PC-3 (cell line): Measurements from ENCODE around the gene ACVR1B. TPM values are rescaled to one million over a fixed set of nuclear protein-coding genes. Genes with fewer than 3 reads are reported as not detected.

ENCODE experiments used
- ATAC-seq: fragments of 200-7000 bp; cut with Tn5 transposase; 2 replicates; pipeline ENCODE4 v1.9.1; 2020; ENCODE audit warnings: mild to moderate bottlenecking, moderate library complexity
- BruUV-seq: library from RNA; stranded (reverse); fragments of 400-500 nt; replicated peaks from 2 replicates; lab custom pipeline; 2021; lab: Mats Ljungman, UMichigan
- CTCF ChIA-PET: fragments of 300-600 bp; sonication (Branson Sonifier 250); formaldehyde crosslinking; loops from one replicate; lab custom pipeline; 2022; ENCODE audit warnings: antibody characterized with exemption; lab: Charles Lee
- POLR2A ChIA-PET: fragments of 300-600 bp; sonication (Branson Sonifier 250); formaldehyde crosslinking; loops from one replicate; lab custom pipeline; 2022; ENCODE audit warnings: antibody characterized with exemption; ENCODE audit not compliant: unreplicated experiment; lab: Charles Lee
- DNase-seq: peaks from one replicate; pipeline ENCODE4 v3.0.0-alpha.2; 2015
- H2AFZ ChIP-seq: fragments of 300-600 bp; sonication (generic); 2 replicates; pipeline ENCODE4 v1.6.0; 2016; ENCODE audit warnings: antibody characterized with exemption, low read length
- H3F3A ChIP-seq: fragments of 300-600 bp; sonication (generic); one replicate; pipeline ENCODE4 v1.6.0; 2017; ENCODE audit warnings: antibody characterized with exemption, low read length, control low read depth, mild to moderate bottlenecking; ENCODE audit not compliant: unreplicated experiment
- H3K27ac ChIP-seq: fragments of 300-600 bp; sonication (generic); 2 replicates; pipeline ENCODE4 v1.5.1; 2016; ENCODE audit warnings: mild to moderate bottlenecking, low read length
- H3K27me3 ChIP-seq: fragments of 300-600 bp; sonication (generic); 2 replicates; pipeline ENCODE4 v1.6.1; 2016; ENCODE audit warnings: low read length, mixed read lengths
- H3K36me3 ChIP-seq: fragments of 300-600 bp; sonication (generic); 2 replicates; pipeline ENCODE4 v1.6.1; 2016; ENCODE audit warnings: low read depth, mixed run types, low read length, mixed read lengths
- H3K4me1 ChIP-seq: fragments of 300-600 bp; sonication (generic); 2 replicates; pipeline ENCODE4 v1.5.1; 2016; ENCODE audit warnings: low read length; ENCODE audit not compliant: insufficient read depth
- H3K4me2 ChIP-seq: fragments of 300-600 bp; sonication (generic); 2 replicates; pipeline ENCODE4 v1.6.0; 2016; ENCODE audit warnings: low read length
- H3K4me3 ChIP-seq: fragments of 300-600 bp; sonication (generic); 2 replicates; pipeline ENCODE4 v1.5.1; 2016; ENCODE audit warnings: mild to moderate bottlenecking, low read length, mixed read lengths
- H3K79me2 ChIP-seq: fragments of 300-600 bp; sonication (generic); 2 replicates; pipeline ENCODE4 v1.6.1; 2017; ENCODE audit warnings: low read length, mixed read lengths
- H3K9ac ChIP-seq: fragments of 300-600 bp; sonication (generic); 2 replicates; pipeline ENCODE4 v1.6.0; 2016; ENCODE audit warnings: mild to moderate bottlenecking, low read length
- H3K9me2 ChIP-seq: fragments of 300-600 bp; sonication (generic); replicated peaks from 2 replicates; pipeline ENCODE4 v1.6.1; 2016; ENCODE audit warnings: mixed run types, low read length, mixed read lengths
- H3K9me3 ChIP-seq: fragments of 300-600 bp; sonication (generic); 2 replicates; pipeline ENCODE4 v1.6.1; 2016; ENCODE audit warnings: low read length, mixed read lengths
- H4K20me1 ChIP-seq: fragments of 300-600 bp; sonication (generic); 2 replicates; pipeline ENCODE4 v1.6.1; 2016; ENCODE audit warnings: low read length, mixed read lengths
- CTCF ChIP-seq: fragments of 300-600 bp; sonication (generic); conservative IDR thresholded peaks from 2 replicates; pipeline ENCODE4 v1.5.1; 2017; ENCODE audit warnings: antibody characterized with exemption, low read depth, mild to moderate bottlenecking, low read length
- EZH2 ChIP-seq: fragments of 300-600 bp; sonication (generic); IDR thresholded peaks from one replicate; pipeline ENCODE4 v1.6.1; 2017; ENCODE audit warnings: antibody characterized with exemption, mild to moderate bottlenecking, low read length; ENCODE audit not compliant: unreplicated experiment
- EZH2phosphoT487 ChIP-seq: fragments of 300-600 bp; sonication (generic); IDR thresholded peaks from 2 replicates; pipeline ENCODE4 v1.6.1; 2018; ENCODE audit warnings: mild to moderate bottlenecking, antibody characterized with exemption, low read length, borderline replicate concordance
- intact Hi-C: fragments of 100-400 bp; cut with micrococcal nuclease; formaldehyde crosslinking; loops from 2 replicates; pipeline ENCODE4 v1.9.0; 2023
- total RNA-seq: library from RNA; depleted of rRNA; stranded (reverse); fragments of >200 nt; gene quantifications from 2 replicates; pipeline ENCODE4 v1.2.3, GENCODE V29; 2014

Gene ACVR1B
- total RNA-seq, 1 experiment from 2014 or later = 9.8 TPM

- Histone ChIP-seq H3K36me3 (peaks cover 6% of the 10 kb centered on the region), H4K20me1 (no peaks in the 10 kb centered on the region), H3K79me2 (no peaks in the 10 kb centered on the region), H3K4me2 (no peak overlapping the region), H3K4me1 (no peaks in the 10 kb centered on the region), H3K9me3 (no peaks in the 10 kb centered on the region), H3F3A (no peaks in the 10 kb centered on the region), H3K9ac (no peak overlapping the region), H2AFZ (no peak overlapping the region), H3K27me3 (no peaks in the 10 kb centered on the region), H3K9me2 (no peaks in the 10 kb centered on the region), H3K27ac (no peak overlapping the region), H3K4me3 (no peak overlapping the region)
- CTCF ChIA-PET = interaction anchor here (0.7 kb wide), 1 partner anchor 80 kb away, joined by 3 read pairs; no protein-coding TSS in a partner anchor
- no TSS peak for BruUV-seq
- intact Hi-C loops = loop anchor here (1.0 kb wide), 2 partner anchors 54 to 85 kb away; no protein-coding TSS in a partner anchor
- DNase-seq (no peak), ATAC-seq (no peak)
- POLR2A ChIA-PET = no interaction called here
- TF ChIP-seq EZH2phosphoT487 = no peak
- TF ChIP-seq CTCF = no peak
- no peak for TF ChIP-seq EZH2
These were observed 29.3 kb downstream of the ACVR1B start for GRCh38 chr12:51980809-51981127.

GRCh38 chr12:51984657-51985056 lies 33.2 kb downstream of the ACVR1B start:
- ChIA-PET POLR2A (no interaction called here), CTCF (interaction anchor here (0.7 kb wide), 1 partner anchor 171 kb away, joined by 3 read pairs; no protein-coding TSS in a partner anchor)
- BruUV-seq = no TSS peak
- H3K79me2 ChIP-seq = no peaks in the 10 kb centered on the region
- intact Hi-C loops = no loop called here
- no peak overlapping the region for H3K4me2 ChIP-seq
- peak; percentile 59 for ATAC-seq
- H3K27me3 ChIP-seq = no peaks in the 10 kb centered on the region
- H3K9me2 ChIP-seq = no peaks in the 10 kb centered on the region
- no peaks in the 10 kb centered on the region for H3K4me1 ChIP-seq
- H3K9ac ChIP-seq = no peak overlapping the region
- H2AFZ ChIP-seq = no peak overlapping the region
- no peak for DNase-seq
- no peaks in the 10 kb centered on the region for H3F3A ChIP-seq
- peaks cover 13% of the 10 kb centered on the region for H3K36me3 ChIP-seq
- no peaks in the 10 kb centered on the region for H3K9me3 ChIP-seq
- no peak overlapping the region for H3K27ac ChIP-seq
- TF ChIP-seq EZH2phosphoT487 = no peak
- no peak for TF ChIP-seq EZH2
- no peak for TF ChIP-seq CTCF
- H4K20me1 ChIP-seq = no peaks in the 10 kb centered on the region
- H3K4me3 ChIP-seq = no peak overlapping the region

- Histone ChIP-seq H3K4me2 (no peak overlapping the region), H3K27me3 (no peaks in the 10 kb centered on the region), H3K9me3 (no peaks in the 10 kb centered on the region), H3K9ac (no peak overlapping the region), H4K20me1 (no peaks in the 10 kb centered on the region), H3K9me2 (no peaks in the 10 kb centered on the region), H2AFZ (no peak overlapping the region), H3K27ac (no peak overlapping the region), H3K36me3 (peaks cover 13% of the 10 kb centered on the region), H3K4me1 (no peaks in the 10 kb centered on the region), H3F3A (no peaks in the 10 kb centered on the region), H3K79me2 (no peaks in the 10 kb centered on the region), H3K4me3 (no peak overlapping the region)
- ChIA-PET POLR2A (no interaction called here), CTCF (no interaction called here)
- DNase-seq (no peak), ATAC-seq (no peak)
- intact Hi-C loops = no loop called here
- no TSS peak for BruUV-seq
- TF ChIP-seq EZH2 = no peak
- TF ChIP-seq CTCF = no peak
- no peak for TF ChIP-seq EZH2phosphoT487
These were observed 33.8 kb downstream of the ACVR1B start for GRCh38 chr12:51985154-51985835.
